ENCODE measurements around the gene PAX3. TPM values are rescaled to one million over a fixed set of nuclear protein-coding genes. Genes with fewer than 3 reads are reported as not detected.
A peak's percentile ranks its signal among the peaks of the same experiment; 100 is the strongest.

Gene PAX3
- total and polyA plus RNA-seq, 3 experiments from 2014 or later, result not detected

DNA sequence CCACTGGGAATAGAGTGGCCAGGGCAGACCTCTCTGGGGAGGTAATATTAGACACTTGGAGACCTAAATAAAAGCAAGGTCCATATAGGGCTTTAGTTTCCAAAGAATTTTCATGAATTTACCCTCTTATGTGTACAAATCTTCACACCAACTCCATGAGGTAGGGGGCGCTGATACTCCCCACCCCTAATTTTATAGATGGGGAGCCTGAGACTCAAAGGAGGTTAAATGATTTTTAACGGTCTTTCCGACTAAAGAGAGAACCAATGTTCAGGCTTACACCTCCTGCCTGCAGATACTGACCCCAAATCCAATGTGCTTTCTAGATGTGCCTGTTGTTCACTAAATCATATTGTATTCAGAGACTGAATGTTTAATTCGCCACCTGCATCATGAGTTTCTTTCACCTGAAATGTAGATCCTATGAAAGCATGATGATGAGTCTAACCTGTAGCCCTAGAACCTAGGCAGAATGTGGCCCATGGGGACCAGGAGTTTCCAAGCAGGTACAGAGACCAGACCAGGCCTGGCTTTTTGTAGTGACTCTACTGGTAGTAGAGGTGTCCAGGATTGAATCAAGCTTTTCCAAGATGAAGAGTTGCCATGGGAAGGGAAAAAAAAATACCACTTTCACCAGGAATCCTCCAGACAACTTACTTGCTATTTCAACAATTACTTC, 16.8 kb upstream of the PAX3 start:
- Mint-ChIP-seq H3K9me3 (peaks cover 0 to 6% (median 2%) of the 10 kb centered on the region in 5 donors), H3K27ac (no peak overlapping the region), H3K36me3 (no peaks in the 10 kb centered on the region), H3K4me3 (no peak overlapping the region), H3K4me1 (peaks cover 8 to 21% (median 16%) of the 10 kb centered on the region in 3 donors), H3K27me3 (peaks cover 52 to 76% of the 10 kb centered on the region in 2 donors)
- no peaks in the 10 kb centered on the region for H3K9me3 ChIP-seq (ENCODE audit: low read length)
- no peak overlapping the region for H3K27ac ChIP-seq (ENCODE audit: low read depth, low read length)
- H3K4me1 ChIP-seq (ENCODE audit: insufficient read depth, low read length), result no peaks in the 10 kb centered on the region
- H3K27me3 ChIP-seq (ENCODE audit: insufficient read depth, low read length, poor library complexity, severe bottlenecking), result peaks cover 35% of the 10 kb centered on the region
- no peaks in the 10 kb centered on the region for H3K36me3 ChIP-seq (ENCODE audit: insufficient read depth, low read length)
- ChIA-PET POLR2A (no interaction called here), CTCF (no interaction called here)
- DNase-seq, result no peak
- H3K4me3 ChIP-seq (ENCODE audit: low read length), result no peak overlapping the region

DNA sequence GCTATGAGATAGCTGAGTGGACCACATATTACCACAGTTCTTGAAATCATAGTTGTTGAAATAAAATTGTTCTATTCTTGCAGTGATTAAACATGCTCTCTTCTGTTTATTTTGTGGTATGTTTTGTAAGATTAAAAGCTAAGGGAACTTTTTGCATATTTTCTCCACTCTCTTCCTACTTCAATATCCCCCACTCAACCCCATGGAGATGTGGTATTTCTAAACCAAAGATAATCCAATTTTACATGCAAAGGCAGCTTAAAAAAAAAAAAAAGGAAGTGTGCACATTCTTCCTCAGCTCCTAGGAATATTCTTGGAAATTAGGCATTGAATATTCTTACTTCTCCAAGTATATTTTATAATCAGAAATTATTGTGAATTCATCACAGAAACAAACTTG, 15.0 kb upstream of the PAX3 start:
- Mint-ChIP-seq H3K27me3 (peaks cover 65 to 91% of the 10 kb centered on the region in 2 donors), H3K4me1 (peaks cover 7 to 17% (median 13%) of the 10 kb centered on the region in 3 donors), H3K9me3 (peaks cover 0 to 13% (median 8%) of the 10 kb centered on the region in 5 donors), H3K36me3 (no peaks in the 10 kb centered on the region), H3K27ac (no peak overlapping the region), H3K4me3 (no peak overlapping the region)
- CTCF ChIA-PET, result no interaction called here
- no peaks in the 10 kb centered on the region for H3K4me1 ChIP-seq (ENCODE audit: insufficient read depth, low read length)
- no peak overlapping the region for H3K4me3 ChIP-seq (ENCODE audit: low read length)
- H3K36me3 ChIP-seq (ENCODE audit: insufficient read depth, low read length), result no peaks in the 10 kb centered on the region
- H3K27ac ChIP-seq (ENCODE audit: low read depth, low read length), result no peak overlapping the region
- POLR2A ChIA-PET, result no interaction called here
- no peaks in the 10 kb centered on the region for H3K9me3 ChIP-seq (ENCODE audit: low read length)
- DNase-seq, result no peak
- H3K27me3 ChIP-seq (ENCODE audit: insufficient read depth, low read length, poor library complexity, severe bottlenecking), result peaks cover 48% of the 10 kb centered on the region

DNA sequence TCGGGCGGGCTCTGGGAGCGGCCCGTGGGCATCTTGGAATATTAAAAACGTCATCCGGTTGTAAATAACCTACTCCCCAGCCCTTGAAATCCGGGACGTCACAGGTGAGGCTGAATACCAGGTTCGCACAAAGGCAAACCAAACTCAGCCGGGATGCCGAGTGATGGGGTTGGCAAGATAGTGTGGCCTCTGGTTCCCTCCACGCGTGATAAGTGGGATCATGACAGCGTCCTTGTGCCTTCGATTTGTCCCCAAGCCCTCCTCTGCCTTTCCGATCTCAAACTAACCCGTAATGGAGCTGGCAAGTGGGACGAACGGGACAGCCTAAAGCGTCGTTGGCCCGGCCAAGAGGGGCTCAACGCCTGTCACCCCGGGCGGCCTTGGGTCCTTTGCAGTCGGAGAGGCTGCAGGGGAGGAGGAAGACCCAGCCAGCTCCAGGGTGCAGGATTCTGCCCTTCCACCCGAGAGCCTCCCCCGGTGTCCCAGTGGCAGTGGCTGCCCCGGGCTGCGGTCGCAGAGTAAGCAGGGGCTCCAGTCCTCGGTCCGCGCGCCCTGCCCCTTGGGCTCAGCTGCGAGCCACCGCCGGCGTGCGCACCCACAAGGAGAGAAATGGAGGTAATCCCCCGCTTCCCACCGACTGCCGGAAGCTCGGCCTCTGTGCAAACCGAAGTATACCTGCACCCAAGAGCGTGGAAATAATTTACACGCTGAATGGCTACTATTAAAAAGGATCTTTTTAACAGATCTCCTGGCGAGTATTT, 13.4 kb upstream of the PAX3 start:
- ChIA-PET CTCF (no interaction called here), POLR2A (no interaction called here)
- no peak for DNase-seq
- Histone ChIP-seq H3K4me1 (ENCODE audit: insufficient read depth, low read length) (no peaks in the 10 kb centered on the region), H3K27ac (ENCODE audit: low read depth, low read length) (no peak overlapping the region), H3K36me3 (ENCODE audit: insufficient read depth, low read length) (no peaks in the 10 kb centered on the region), H3K27me3 (ENCODE audit: insufficient read depth, low read length, poor library complexity, severe bottlenecking) (peaks cover 55% of the 10 kb centered on the region), H3K9me3 (ENCODE audit: low read length) (no peaks in the 10 kb centered on the region), H3K4me3 (ENCODE audit: low read length) (no peak overlapping the region)
- H3K9me3 Mint-ChIP-seq, result peaks cover 0 to 18% (median 8%) of the 10 kb centered on the region in 5 donors
- H3K27ac Mint-ChIP-seq, result peak overlapping the region in 2 of 8 donors; percentile 14 to 32
- no peaks in the 10 kb centered on the region for H3K36me3 Mint-ChIP-seq
- peaks cover 77 to 98% of the 10 kb centered on the region in 2 donors for H3K27me3 Mint-ChIP-seq
- peaks cover 9 to 16% (median 13%) of the 10 kb centered on the region in 3 donors for H3K4me1 Mint-ChIP-seq
- H3K4me3 Mint-ChIP-seq, result peak overlapping the region in 4 of 7 donors; percentile 19 to 46 (median 37)

DNA sequence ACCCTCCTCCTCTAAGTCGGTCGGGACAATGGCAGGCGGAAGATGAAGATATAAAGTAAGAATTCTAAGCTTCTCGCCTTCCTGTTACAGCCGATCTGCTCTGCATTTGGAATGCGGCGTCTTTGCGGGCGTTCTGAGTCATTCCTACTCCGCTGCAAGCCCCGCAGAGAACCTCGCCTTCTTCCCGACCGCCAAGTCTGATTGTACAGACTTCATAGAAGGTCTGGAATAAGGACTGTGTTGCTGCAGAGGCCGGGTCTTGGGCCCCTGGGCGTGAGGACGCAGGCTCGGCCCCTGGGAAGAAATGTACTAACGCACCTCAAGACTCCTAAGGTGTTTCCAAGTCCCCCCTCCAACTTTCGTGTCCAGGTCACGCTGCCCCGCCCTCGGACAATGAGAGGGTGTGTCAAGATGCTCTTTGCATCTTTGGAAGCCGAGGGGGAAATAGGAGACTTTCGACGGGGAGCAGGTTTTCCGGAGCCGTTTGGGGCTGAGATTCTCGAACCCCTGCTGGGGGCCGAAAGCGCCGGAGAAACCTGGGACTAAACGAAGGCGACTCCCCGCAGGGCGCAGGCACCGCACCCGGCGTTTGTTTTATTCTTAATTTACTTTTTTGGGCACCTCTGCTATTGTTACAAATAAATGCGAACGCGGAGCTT, 12.7 kb upstream of the PAX3 start:
- H3K27ac Mint-ChIP-seq, result peak overlapping the region in 1 of 8 donors; percentile 38
- peak overlapping the region in 1 of 7 donors; percentile 80 for H3K4me3 Mint-ChIP-seq
- Histone ChIP-seq H3K36me3 (ENCODE audit: insufficient read depth, low read length) (no peaks in the 10 kb centered on the region), H3K4me3 (ENCODE audit: low read length) (no peak overlapping the region), H3K27me3 (ENCODE audit: insufficient read depth, low read length, poor library complexity, severe bottlenecking) (peaks cover 56% of the 10 kb centered on the region), H3K27ac (ENCODE audit: low read depth, low read length) (no peak overlapping the region), H3K4me1 (ENCODE audit: insufficient read depth, low read length) (no peaks in the 10 kb centered on the region), H3K9me3 (ENCODE audit: low read length) (no peaks in the 10 kb centered on the region)
- no peaks in the 10 kb centered on the region for H3K36me3 Mint-ChIP-seq
- peaks cover 84 to 100% of the 10 kb centered on the region in 2 donors for H3K27me3 Mint-ChIP-seq
- CTCF ChIA-PET, result no interaction called here
- no peak for DNase-seq
- peaks cover 9 to 19% (median 16%) of the 10 kb centered on the region in 3 donors for H3K4me1 Mint-ChIP-seq
- H3K9me3 Mint-ChIP-seq, result peaks cover 0 to 16% (median 8%) of the 10 kb centered on the region in 5 donors
- POLR2A ChIA-PET, result no interaction called here

DNA sequence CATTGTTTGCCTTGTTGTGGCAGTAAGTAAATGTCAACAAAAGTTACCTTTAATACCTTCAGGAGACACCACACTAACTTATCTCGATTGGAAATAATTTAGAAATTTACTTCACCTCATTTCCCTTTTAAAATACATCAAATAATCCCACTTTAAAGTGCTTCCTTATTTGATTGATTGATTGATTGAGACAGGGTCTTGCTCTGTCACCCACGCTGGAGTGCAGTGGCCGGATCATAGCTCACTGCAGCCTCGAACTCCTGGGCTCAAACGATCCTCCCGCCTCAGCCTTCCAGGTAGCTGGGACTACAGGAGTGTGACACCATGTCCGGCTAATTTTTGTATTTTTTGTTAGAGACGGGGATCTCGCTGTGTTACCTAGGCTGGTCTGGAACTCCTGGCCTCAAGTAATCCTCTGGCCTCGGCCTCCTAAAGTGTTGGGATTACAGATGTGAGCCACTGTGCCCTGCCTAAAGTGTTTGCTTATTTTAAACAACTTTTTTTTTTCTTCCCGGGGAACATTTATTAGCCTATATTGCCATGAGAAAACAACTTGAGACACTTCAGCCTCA, 12.0 kb upstream of the PAX3 start:
- Mint-ChIP-seq H3K27ac (peak overlapping the region in 1 of 8 donors; percentile 38), H3K9me3 (peaks cover 0 to 16% (median 8%) of the 10 kb centered on the region in 5 donors), H3K27me3 (peaks cover 90 to 100% of the 10 kb centered on the region in 2 donors), H3K36me3 (no peaks in the 10 kb centered on the region), H3K4me1 (peaks cover 14 to 24% (median 22%) of the 10 kb centered on the region in 3 donors), H3K4me3 (no peak overlapping the region)
- DNase-seq, result no peak
- peaks cover 61% of the 10 kb centered on the region for H3K27me3 ChIP-seq (ENCODE audit: insufficient read depth, low read length, poor library complexity, severe bottlenecking)
- ChIA-PET POLR2A (no interaction called here), CTCF (no interaction called here)
- no peak overlapping the region for H3K4me3 ChIP-seq (ENCODE audit: low read length)
- no peaks in the 10 kb centered on the region for H3K4me1 ChIP-seq (ENCODE audit: insufficient read depth, low read length)
- no peaks in the 10 kb centered on the region for H3K9me3 ChIP-seq (ENCODE audit: low read length)
- no peaks in the 10 kb centered on the region for H3K36me3 ChIP-seq (ENCODE audit: insufficient read depth, low read length)
- no peak overlapping the region for H3K27ac ChIP-seq (ENCODE audit: low read depth, low read length)

DNA sequence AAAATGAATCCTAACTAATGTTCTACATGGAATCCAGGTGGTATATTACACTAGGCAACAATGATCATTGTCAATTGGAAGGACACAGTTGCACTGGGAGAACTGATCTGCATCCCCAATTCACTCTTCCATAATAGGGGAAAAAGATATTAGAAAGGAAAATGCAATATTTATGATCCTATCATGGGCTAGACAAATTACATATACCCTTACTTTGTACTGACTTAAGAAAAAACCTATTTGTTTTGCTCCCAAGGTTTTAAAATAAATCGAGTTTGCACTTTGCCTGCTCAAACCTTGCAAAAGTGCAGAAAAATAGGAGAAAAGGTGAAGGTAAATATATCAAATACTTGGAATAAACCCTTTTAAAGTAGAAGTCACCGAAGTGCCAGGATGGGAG, 11.0 kb upstream of the PAX3 start:
- peaks cover 89 to 98% of the 10 kb centered on the region in 2 donors for H3K27me3 Mint-ChIP-seq
- no peak overlapping the region for H3K27ac Mint-ChIP-seq
- peaks cover 0 to 16% (median 11%) of the 10 kb centered on the region in 5 donors for H3K9me3 Mint-ChIP-seq
- Histone ChIP-seq H3K36me3 (ENCODE audit: insufficient read depth, low read length) (no peaks in the 10 kb centered on the region), H3K4me3 (ENCODE audit: low read length) (no peak overlapping the region), H3K4me1 (ENCODE audit: insufficient read depth, low read length) (peaks cover 3% of the 10 kb centered on the region), H3K9me3 (ENCODE audit: low read length) (no peaks in the 10 kb centered on the region), H3K27ac (ENCODE audit: low read depth, low read length) (no peak overlapping the region), H3K27me3 (ENCODE audit: insufficient read depth, low read length, poor library complexity, severe bottlenecking) (peaks cover 70% of the 10 kb centered on the region)
- DNase-seq, result no peak
- POLR2A ChIA-PET, result no interaction called here
- peaks cover 18 to 33% (median 33%) of the 10 kb centered on the region in 3 donors for H3K4me1 Mint-ChIP-seq
- H3K4me3 Mint-ChIP-seq, result no peak overlapping the region
- CTCF ChIA-PET, result no interaction called here
- peaks cover 0 to 2% (median 0%) of the 10 kb centered on the region in 3 donors for H3K36me3 Mint-ChIP-seq

DNA sequence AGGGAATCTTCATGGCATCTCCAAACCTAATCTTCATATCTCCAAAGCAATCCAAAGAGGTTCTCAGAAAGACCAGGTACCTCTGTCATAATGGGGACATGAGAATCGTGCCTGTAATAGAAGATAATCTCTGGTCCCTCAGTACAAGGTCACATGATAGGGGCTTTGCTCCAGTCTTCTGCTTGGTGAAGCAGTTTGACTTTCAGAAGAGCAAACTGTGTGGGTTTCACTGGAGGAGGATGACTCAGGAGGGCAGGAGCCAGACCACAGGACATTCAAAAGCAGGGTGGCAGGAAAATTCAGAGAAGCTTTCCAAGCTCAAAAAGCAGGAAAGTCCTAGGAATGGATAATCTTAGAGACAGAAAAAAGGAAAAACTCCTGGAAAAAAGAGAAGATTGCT, 10.6 kb upstream of the PAX3 start:
- Mint-ChIP-seq H3K9me3 (peaks cover 0 to 16% (median 13%) of the 10 kb centered on the region in 5 donors), H3K4me1 (peaks cover 21 to 37% (median 36%) of the 10 kb centered on the region in 3 donors), H3K36me3 (peaks cover 0 to 2% (median 0%) of the 10 kb centered on the region in 3 donors), H3K27ac (no peak overlapping the region), H3K27me3 (peaks cover 91 to 98% of the 10 kb centered on the region in 2 donors), H3K4me3 (no peak overlapping the region)
- CTCF ChIA-PET, result no interaction called here
- Histone ChIP-seq H3K9me3 (ENCODE audit: low read length) (no peaks in the 10 kb centered on the region), H3K36me3 (ENCODE audit: insufficient read depth, low read length) (no peaks in the 10 kb centered on the region), H3K27me3 (ENCODE audit: insufficient read depth, low read length, poor library complexity, severe bottlenecking) (peaks cover 70% of the 10 kb centered on the region), H3K4me3 (ENCODE audit: low read length) (no peak overlapping the region), H3K4me1 (ENCODE audit: insufficient read depth, low read length) (peaks cover 4% of the 10 kb centered on the region), H3K27ac (ENCODE audit: low read depth, low read length) (no peak overlapping the region)
- DNase-seq, result no peak
- POLR2A ChIA-PET, result no interaction called here

All from CD8-positive, alpha-beta memory T cell (primary cell).